K562 (cell line): ENCODE data around the gene SLC38A2. TPM values are rescaled to one million over a fixed set of nuclear protein-coding genes. Genes with fewer than 3 reads are reported as not detected.

Experiments
- ADNP ChIP-seq: fragments of 200-800 bp; sonication (Bioruptor generic); IDR thresholded peaks from 2 replicates; pipeline ENCODE4 v1.6.1; 2016; ENCODE audit warnings: missing genetic modification characterization, missing compliant biosample characterization
- CAMTA2 ChIP-seq: fragments of 250-450 bp; sonication (Bioruptor Pico); conservative IDR thresholded peaks from 2 replicates; pipeline ENCODE4 v1.5.1; 2022
- CBX5 ChIP-seq: IDR thresholded peaks from 2 replicates; pipeline ENCODE4 v1.6.1; 2014; ENCODE audit warnings: low read depth, borderline replicate concordance
- DNMT1 ChIP-seq: fragments of 450-650 bp; IDR thresholded peaks from 2 replicates; pipeline ENCODE4 v1.6.1; 2016; ENCODE audit warnings: antibody characterized with exemption, mild to moderate bottlenecking
- HEY1 ChIP-seq: fragments of 250-450 bp; sonication (Bioruptor Pico); IDR thresholded peaks from 2 replicates; pipeline ENCODE4 v1.5.0; 2020; ENCODE audit warnings: mild to moderate bottlenecking, moderate library complexity, borderline replicate concordance
- HMG20A ChIP-seq: fragments of 450-650 bp; formaldehyde crosslinking; conservative IDR thresholded peaks from 2 replicates; pipeline ENCODE4 v1.4.0; 2020; ENCODE audit warnings: mild to moderate bottlenecking, mixed read lengths
- HOXB6 ChIP-seq: fragments of 250-450 bp; sonication (Bioruptor Pico); IDR thresholded peaks from 2 replicates; pipeline ENCODE4 v1.5.1; 2022; ENCODE audit warnings: mild to moderate bottlenecking, borderline replicate concordance
- KAT8 ChIP-seq: fragments of 450-650 bp; IDR thresholded peaks from 2 replicates; pipeline ENCODE4 v1.6.1; 2016; ENCODE audit warnings: low read depth, mild to moderate bottlenecking
- KLF16 ChIP-seq: IDR thresholded peaks from 2 replicates; pipeline ENCODE4 v1.6.1; 2016; ENCODE audit warnings: antibody characterized with exemption
- LEF1 ChIP-seq: fragments of 450-650 bp; IDR thresholded peaks from 2 replicates; pipeline ENCODE4 v1.6.1; 2016; ENCODE audit warnings: mild to moderate bottlenecking
- RAD21 ChIP-seq, 2 experiments: fragments of 250-450 bp in 1 of 2; fragments of 450-650 bp in 1 of 2; sonication (Bioruptor Pico) in 1 of 2; formaldehyde crosslinking in 1 of 2; IDR thresholded peaks in 1 of 2; conservative IDR thresholded peaks in 1 of 2; 2 replicates each; pipeline versions ENCODE4 v1.4.0 to v1.8.0; 2020 to 2022; ENCODE audit warnings: mild to moderate bottlenecking in 2 of 2, moderate library complexity in 1 of 2
- SAFB ChIP-seq: fragments of 200-400 bp; formaldehyde crosslinking; IDR thresholded peaks from 2 replicates; pipeline ENCODE4 v1.6.1; 2017; ENCODE audit warnings: low read depth, low read length, borderline replicate concordance
- STAT5A ChIP-seq: IDR thresholded peaks from 2 replicates; pipeline ENCODE4 v1.6.1; 2012; ENCODE audit warnings: low read length, inconsistent platforms, borderline replicate concordance
- ZNF184 ChIP-seq: sonication (generic); formaldehyde crosslinking; IDR thresholded peaks from 2 replicates; pipeline ENCODE4 v1.5.0; 2020; ENCODE audit warnings: missing genetic modification reagents
- ZNF253 ChIP-seq: fragments of 250-450 bp; sonication (Bioruptor Pico); conservative IDR thresholded peaks from 2 replicates; pipeline ENCODE4 v1.6.1; 2021; ENCODE audit warnings: mild to moderate bottlenecking
- ZNF3 ChIP-seq: fragments of 250-450 bp; sonication (Bioruptor Pico); IDR thresholded peaks from 2 replicates; pipeline ENCODE4 v1.5.0; 2021; ENCODE audit warnings: mild to moderate bottlenecking, moderate library complexity
- ZNF561 ChIP-seq: fragments of 450-650 bp; formaldehyde crosslinking; conservative IDR thresholded peaks from 2 replicates; pipeline ENCODE4 v1.4.0; 2020; ENCODE audit warnings: mild to moderate bottlenecking, moderate library complexity
- polyA plus RNA-seq, 8 experiments: library from polyadenylated mRNA; depleted of rRNA in 4 of 8; stranded (reverse) in 5 of 8; unstranded in 3 of 8; fragments of >200 nt; fragmentation: Nextera tagmentation in 2 of 8; fragmentation: Illumina TruSeq in 1 of 8; extraction: Ambion mirVana in 2 of 8; extraction: Trizol in 1 of 8; gene quantifications; 2 replicates each; pipeline versions ENCODE4 v1.2.1 to v1.2.3, GENCODE V29; 2011 to 2014; ENCODE audit warnings: inconsistent platforms in 1 of 8, missing spikeins in 1 of 8
- total RNA-seq, 7 experiments: library from RNA; depleted of rRNA in 6 of 7; stranded (reverse); fragments of >200 nt in 6 of 7; fragmentation: Illumina TruSeq in 2 of 7; extraction: Trizol in 2 of 7; gene quantifications; 2 replicates each; pipeline versions ENCODE4 v1.2.1 to v1.2.3, GENCODE V29; 2011 to 2021; ENCODE audit warnings: low replicate concordance in 1 of 7
- TF ChIP-seq, protein P1 (sequence below): fragments of 250-450 bp; sonication (Bioruptor Pico); IDR thresholded peaks from 2 replicates; pipeline ENCODE4 v1.5.0; 2020; ENCODE audit warnings: mild to moderate bottlenecking, borderline replicate concordance
- TF ChIP-seq, protein P2 (sequence below): sonication (generic); formaldehyde crosslinking; IDR thresholded peaks from 2 replicates; pipeline ENCODE4 v1.8.0; 2022; ENCODE audit warnings: missing genetic modification reagents, mild to moderate bottlenecking, borderline replicate concordance
- TF ChIP-seq, protein P3 (sequence below): fragments of 450-650 bp; formaldehyde crosslinking; IDR thresholded peaks from 2 replicates; pipeline ENCODE4 v1.4.0; 2022; ENCODE audit warnings: missing genetic modification characterization
- TF ChIP-seq, protein P4 (sequence below): fragments of 450-650 bp; formaldehyde crosslinking; IDR thresholded peaks from 2 replicates; pipeline ENCODE4 v1.4.0; 2020; ENCODE audit warnings: mild to moderate bottlenecking, moderate library complexity

Gene SLC38A2
- total and polyA plus RNA-seq, 9 of the 15 experiments (the other 6 are each of a cell fraction or from before 2014, with no cell fraction given), result 98.7 to 292 (median 143) TPM

DNA sequence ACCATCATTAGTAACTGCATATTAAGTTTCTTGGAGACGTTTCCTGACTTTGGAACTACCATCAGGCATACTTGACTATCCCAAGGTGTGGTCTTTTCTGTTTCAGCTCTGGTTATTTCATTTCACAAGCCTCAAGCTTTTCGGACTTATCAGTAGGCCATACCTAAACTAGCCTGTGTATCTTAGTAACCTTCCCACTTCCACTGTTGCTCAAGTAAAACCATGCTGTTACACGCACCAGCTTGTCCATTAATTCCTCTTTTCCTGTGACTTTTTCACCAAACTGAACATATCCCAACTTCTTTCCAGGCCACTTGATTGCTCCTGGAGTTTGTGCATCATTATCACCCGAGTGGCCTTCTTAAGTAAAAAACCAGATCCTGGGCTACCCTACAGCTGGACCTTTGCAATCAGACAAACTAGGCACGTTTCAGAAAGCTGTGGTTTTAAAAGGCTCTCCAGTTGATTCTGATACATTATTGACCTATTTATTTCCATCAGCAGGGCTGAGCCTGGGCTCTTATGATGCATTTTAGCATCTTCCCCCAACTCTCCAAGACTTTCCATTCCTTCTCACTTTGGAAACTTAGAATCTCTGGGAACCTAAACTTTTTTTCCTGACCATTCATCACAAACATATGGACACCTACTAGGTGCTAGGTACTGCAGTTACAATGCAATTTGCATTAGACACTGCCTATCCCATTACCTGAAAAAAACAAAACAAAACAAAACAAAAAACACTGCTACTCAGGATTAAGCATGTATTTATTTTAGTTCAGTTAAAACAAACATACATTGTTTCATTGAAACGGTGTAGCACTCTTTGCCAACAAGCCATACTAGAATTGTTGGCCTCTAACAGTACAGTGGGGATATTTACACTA, 14.9 kb downstream of the SLC38A2 start (continued):
- TF ChIP-seq, protein P1, sequence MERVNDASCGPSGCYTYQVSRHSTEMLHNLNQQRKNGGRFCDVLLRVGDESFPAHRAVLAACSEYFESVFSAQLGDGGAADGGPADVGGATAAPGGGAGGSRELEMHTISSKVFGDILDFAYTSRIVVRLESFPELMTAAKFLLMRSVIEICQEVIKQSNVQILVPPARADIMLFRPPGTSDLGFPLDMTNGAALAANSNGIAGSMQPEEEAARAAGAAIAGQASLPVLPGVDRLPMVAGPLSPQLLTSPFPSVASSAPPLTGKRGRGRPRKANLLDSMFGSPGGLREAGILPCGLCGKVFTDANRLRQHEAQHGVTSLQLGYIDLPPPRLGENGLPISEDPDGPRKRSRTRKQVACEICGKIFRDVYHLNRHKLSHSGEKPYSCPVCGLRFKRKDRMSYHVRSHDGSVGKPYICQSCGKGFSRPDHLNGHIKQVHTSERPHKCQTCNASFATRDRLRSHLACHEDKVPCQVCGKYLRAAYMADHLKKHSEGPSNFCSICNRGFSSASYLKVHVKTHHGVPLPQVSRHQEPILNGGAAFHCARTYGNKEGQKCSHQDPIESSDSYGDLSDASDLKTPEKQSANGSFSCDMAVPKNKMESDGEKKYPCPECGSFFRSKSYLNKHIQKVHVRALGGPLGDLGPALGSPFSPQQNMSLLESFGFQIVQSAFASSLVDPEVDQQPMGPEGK (CRISPR knock-in tag), result peak; percentile 93; the same call in 1 of the 2 replicates
- TF ChIP-seq KLF16, result no peak
- TF ChIP-seq HOXB6, result peak; percentile 90
- TF ChIP-seq ZNF184 (CRISPR knock-in tag), result no peak
- no peak for TF ChIP-seq ZNF561 (CRISPR knock-in tag)
- TF ChIP-seq ZNF3, result peak; percentile 67; the same call in 1 of the 2 replicates
- TF ChIP-seq SAFB, result no peak
- peak; percentile 76; the same call in 1 of the 2 replicates for TF ChIP-seq ZNF253 (CRISPR knock-in tag)
- TF ChIP-seq HMG20A, result peak; percentile 10; the same call in 1 of the 2 replicates
- peak; percentile 86 for TF ChIP-seq HEY1
- peak; percentile 94 for TF ChIP-seq DNMT1
- TF ChIP-seq, protein P2, sequence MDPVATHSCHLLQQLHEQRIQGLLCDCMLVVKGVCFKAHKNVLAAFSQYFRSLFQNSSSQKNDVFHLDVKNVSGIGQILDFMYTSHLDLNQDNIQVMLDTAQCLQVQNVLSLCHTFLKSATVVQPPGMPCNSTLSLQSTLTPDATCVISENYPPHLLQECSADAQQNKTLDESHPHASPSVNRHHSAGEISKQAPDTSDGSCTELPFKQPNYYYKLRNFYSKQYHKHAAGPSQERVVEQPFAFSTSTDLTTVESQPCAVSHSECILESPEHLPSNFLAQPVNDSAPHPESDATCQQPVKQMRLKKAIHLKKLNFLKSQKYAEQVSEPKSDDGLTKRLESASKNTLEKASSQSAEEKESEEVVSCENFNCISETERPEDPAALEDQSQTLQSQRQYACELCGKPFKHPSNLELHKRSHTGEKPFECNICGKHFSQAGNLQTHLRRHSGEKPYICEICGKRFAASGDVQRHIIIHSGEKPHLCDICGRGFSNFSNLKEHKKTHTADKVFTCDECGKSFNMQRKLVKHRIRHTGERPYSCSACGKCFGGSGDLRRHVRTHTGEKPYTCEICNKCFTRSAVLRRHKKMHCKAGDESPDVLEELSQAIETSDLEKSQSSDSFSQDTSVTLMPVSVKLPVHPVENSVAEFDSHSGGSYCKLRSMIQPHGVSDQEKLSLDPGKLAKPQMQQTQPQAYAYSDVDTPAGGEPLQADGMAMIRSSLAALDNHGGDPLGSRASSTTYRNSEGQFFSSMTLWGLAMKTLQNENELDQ (CRISPR knock-in tag), result no peak
- no peak for TF ChIP-seq ADNP (tag)
- TF ChIP-seq, protein P3, sequence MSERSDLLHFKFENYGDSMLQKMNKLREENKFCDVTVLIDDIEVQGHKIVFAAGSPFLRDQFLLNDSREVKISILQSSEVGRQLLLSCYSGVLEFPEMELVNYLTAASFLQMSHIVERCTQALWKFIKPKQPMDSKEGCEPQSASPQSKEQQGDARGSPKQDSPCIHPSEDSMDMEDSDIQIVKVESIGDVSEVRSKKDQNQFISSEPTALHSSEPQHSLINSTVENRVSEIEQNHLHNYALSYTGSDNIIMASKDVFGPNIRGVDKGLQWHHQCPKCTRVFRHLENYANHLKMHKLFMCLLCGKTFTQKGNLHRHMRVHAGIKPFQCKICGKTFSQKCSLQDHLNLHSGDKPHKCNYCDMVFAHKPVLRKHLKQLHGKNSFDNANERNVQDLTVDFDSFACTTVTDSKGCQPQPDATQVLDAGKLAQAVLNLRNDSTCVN (CRISPR knock-in tag), result peak; percentile 39
- 0 out of 2 replicates have a peak, but pooled peaks have one; percentile 11 for TF ChIP-seq LEF1
- TF ChIP-seq, protein P4, sequence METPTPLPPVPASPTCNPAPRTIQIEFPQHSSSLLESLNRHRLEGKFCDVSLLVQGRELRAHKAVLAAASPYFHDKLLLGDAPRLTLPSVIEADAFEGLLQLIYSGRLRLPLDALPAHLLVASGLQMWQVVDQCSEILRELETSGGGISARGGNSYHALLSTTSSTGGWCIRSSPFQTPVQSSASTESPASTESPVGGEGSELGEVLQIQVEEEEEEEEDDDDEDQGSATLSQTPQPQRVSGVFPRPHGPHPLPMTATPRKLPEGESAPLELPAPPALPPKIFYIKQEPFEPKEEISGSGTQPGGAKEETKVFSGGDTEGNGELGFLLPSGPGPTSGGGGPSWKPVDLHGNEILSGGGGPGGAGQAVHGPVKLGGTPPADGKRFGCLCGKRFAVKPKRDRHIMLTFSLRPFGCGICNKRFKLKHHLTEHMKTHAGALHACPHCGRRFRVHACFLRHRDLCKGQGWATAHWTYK (CRISPR knock-in tag), result peak; percentile 92
- no peak for TF ChIP-seq CBX5
- peak; percentile 42; the same call in 1 of the 2 replicates for TF ChIP-seq CAMTA2 (CRISPR knock-in tag)
- no peak for TF ChIP-seq STAT5A
- 0 out of 4 replicates have a peak, but pooled peaks of 1 of the 2 experiments have one; percentile 1 for TF ChIP-seq RAD21 (CRISPR knock-in tag; conservative IDR thresholded peaks at IDR 0.05 in 1 of 2, IDR thresholded peaks at IDR 0.05 in 1 of 2)
- no peak for TF ChIP-seq KAT8
